ENCODE measurements around the gene DDX56. TPM values are rescaled to one million over a fixed set of nuclear protein-coding genes. Genes with fewer than 3 reads are reported as not detected.

Gene DDX56, protein sequence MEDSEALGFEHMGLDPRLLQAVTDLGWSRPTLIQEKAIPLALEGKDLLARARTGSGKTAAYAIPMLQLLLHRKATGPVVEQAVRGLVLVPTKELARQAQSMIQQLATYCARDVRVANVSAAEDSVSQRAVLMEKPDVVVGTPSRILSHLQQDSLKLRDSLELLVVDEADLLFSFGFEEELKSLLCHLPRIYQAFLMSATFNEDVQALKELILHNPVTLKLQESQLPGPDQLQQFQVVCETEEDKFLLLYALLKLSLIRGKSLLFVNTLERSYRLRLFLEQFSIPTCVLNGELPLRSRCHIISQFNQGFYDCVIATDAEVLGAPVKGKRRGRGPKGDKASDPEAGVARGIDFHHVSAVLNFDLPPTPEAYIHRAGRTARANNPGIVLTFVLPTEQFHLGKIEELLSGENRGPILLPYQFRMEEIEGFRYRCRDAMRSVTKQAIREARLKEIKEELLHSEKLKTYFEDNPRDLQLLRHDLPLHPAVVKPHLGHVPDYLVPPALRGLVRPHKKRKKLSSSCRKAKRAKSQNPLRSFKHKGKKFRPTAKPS
- total RNA-seq: 49.4 TPM

DNA sequence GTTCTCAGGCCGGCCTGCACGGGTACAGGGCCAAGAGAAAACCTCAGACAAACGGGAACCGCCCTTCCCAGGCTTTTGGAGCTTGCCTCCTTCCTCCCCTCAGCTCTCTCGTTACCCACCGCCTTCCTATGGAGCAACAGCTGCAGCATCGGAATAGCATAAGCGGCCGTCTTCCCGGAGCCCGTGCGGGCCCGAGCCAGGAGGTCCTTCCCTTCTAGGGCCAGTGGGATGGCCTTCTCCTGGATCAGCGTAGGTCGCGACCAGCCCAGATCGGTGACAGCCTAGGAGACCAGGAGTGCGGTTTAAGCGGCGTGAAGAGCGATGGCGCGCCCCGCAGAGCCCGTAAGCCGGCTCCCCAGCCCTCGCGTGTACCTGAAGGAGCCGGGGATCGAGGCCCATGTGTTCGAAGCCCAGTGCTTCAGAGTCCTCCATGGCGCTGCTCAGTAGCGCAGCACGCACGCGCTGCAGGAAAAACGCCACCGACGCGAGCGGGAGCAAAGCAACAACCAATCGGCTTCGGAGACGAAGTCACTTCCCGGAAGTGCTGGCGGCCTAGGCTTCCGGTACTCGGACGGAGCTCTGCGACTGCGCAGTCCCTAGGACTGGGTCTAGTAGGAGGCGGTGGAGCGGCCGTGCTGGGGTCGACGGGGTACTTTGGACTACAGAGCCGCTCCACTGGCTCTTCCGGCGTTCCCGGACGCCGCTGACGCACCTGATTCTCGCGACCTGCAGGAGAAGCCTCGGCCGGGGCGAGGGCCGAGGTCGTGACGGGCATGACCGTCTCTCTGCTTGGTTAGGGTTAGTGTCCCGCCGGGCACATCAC is at the start of gene DDX56:
Gene DDX56, minus strand, starts transcription at position 445 of the 823 bp plus-strand sequence. Its CDS starts 13 bp downstream, at position 432.
- peak; percentile 98 for DNase-seq

DNA sequence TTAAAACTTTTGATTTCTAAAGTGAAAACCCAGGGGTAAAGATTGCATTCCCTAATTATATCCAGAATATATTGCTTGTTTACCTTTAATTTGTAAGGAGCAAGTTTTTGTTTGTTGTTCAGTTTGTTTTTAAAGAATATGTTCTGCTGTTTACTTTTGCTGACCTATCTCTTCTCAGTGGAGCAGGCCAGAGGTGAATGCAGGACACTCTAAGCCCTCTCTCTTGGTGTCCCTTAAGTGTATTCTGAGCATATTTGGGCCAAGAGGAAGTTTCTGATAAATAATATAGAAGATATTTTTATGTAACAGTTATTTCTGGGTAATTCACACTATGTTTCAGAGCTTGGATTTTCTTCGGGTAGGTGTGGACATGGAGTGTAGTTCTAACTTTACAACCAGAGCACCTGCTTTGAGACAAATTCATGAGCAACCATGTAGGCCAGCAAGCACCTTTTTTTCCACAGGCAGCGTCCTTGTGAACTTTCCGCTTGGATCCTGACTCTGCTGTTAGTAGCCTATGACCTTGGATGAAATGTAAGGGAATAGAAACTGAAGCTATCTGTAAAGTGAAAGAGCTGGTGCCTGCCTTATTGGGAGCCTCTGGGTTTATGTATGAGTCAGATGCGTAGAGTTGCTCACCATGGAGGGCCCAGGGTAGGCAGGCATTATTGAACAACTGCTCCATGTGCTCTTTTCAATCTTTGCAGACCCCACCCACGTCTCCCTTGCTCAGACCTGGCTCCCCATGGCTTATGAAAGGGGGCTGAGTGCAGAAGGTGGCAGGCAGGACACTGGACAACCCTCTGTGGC is 48.8 kb upstream of the DDX56 start:
- DNase-seq: no peak

DNA sequence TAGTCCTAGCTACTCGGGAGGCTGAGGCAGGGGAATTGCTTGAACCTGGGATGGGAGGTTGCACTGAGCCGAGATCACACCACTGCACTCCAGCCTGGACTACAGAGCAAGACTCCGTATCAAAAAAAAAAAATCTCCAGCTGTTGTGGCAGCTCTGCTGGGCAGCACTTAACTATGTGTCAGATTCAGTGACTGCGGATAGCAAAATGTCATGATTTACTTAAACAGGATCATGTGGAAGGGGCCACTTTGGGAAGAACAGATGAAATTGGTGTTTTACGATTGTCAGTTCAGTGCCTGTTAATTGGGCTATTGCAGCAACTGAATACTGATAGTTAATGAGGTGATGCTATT is 48.0 kb upstream of the DDX56 start:
- DNase-seq: no peak

DNA sequence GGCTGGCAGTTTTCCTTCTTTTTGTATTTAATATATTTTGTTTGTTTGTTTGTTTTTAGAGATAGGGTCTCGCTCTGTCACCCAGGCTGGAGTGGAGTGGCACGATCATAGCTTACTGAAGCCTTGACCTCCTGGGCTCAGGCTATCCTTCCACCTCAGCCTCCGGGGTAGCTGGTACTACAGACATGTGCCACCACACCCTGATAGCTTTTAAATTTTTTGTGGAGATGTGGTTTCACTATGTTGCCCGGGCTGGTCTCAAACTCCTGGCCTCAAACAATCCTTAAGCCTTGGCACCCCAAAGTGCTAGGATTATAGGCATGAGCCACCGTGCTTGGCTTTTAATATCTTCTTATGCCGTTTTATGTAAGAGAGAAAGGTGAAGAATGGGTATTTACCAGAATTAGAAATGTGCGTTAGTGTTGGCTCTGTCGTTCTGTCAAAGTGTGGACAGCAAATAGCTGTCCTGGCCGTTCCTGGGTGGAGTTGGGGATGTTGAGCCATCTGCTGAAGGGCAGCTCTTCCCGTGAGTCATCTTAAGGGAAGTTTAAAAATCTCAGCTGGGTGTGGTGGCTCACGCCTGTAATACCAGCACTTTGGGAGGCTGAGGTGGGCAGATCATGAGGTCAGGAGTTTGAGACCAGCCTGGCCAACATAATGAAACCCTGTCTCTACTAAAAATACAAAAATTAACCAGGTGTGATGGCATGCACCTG is 47.5 kb upstream of the DDX56 start:
- no peak for DNase-seq

DNA sequence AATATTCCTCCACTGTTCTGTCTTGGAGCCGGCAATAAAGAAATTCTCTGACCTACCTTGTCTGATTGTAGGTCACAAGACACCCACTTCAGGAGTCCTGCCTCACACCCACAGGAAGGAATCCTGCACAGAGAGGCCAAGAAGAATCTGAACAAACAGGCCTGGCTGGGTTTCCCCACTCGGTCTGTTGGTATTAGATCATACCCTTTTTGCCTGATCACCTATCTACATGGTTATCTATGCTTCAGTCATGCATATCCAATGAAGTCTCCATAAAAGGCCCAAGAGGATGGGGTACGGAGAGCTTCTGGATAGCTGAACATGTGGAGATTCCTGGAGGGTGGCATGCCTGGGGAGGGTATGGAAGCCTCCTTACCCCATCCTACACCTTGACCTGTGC is 45.0 kb upstream of the DDX56 start:
- DNase-seq: no peak

DNA sequence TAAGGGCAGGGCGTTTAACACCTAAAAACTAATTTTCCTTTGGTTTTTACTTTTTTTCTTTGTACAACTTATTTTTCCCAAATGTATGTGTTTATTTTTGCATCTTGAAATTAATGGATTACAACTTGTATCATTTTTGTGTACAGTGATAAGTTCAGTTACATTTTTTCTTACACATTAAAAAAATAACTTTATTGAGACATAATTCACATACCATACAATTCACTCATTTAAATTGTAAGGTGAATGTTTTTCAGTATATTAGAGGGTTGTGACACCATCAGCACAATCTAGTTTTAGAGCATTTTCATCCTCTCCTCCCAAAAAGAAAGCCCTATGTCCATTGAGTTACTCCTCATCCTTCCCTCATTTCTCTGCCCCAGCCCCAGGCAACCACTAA is 44.3 kb upstream of the DDX56 start:
- no peak for DNase-seq

DNA sequence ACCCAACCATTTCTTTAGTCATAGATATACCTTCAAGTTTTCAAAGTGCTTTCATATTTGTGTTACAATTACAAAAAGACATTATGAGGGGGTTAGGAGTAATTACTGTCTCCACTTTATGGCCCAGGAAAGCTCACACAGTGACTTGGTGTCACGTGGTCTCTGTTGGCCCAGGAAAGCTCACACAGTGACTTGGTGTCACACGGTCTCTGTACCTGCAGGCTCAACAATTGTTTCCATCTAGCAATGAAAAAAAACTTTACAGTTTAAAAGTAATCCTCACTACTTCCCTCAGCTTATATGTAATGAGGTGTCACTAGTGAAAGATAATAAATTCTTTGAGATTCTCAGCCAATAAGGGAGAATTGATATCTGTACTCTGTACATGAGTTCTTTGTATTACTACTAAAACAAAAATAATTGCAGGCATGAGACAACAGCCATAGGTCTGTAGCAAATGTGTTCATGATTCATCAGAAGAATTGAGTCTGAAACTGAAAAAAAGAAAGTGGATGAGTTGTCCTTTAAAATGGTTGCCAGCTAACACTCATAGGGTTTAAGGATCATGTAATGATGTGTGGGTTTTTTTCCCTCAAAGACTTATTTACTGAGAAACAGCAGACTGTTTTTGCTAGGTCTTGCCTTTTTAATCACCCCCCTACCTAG is 43.6 kb upstream of the DDX56 start:
- no peak for DNase-seq

DNA sequence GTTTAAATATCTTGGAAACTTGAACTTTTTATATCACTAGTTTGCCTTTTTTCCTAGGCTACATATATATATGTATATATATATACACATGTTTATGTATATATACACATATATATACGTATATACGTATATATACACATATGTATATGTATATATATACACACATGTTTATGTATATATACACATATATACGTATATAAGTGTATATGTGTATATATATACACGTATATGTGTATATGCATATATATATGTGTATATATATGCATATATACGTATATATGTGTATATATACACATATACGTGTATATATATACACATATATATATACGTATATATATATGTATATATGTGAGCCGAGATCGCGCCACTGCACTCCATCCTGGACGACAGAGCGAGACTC is 42.8 kb upstream of the DDX56 start:
- no peak for DNase-seq

DNA sequence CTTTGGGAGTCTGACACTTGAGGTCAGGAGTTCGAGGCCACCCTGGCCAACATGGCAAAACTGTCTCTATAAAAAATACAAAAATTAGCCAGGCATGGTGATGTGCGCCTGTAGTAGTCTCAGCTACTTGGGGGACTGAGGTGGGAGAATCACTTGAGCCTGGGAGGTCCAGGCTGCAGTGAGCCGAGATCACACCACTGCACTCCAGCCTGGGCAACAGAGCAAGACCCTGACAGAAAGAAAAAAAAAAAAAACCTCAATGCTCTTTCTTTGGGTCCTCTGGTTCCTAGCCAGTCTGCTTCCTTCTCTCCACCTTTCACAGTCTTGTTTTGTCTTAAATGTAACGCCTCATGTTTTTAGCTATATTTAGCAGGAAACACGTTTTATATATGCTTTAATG is 42.1 kb upstream of the DDX56 start:
- no peak for DNase-seq

DNA sequence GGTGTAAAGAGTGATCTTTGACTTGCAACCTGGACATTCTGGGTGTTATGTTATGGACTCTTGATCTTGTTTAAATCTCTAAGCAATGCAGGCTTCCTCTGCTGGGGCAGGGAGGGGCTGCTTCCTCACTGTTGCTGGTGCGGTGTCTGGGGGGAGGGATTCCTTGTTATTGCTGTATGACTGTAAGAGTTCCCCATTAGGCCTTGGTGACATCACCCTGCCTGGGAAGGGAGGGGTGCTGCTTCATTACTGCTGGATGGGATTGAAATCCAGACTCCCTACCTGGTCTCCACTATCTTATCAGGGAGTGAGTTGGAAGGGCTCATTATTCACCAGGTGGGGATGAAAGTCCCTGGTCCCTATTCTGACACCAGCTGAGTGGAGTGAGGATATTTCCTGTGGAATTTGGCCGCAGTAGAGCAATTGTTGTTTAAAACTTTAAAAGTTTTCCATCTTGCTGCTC is 41.5 kb upstream of the DDX56 start:
- no peak for DNase-seq

DNA sequence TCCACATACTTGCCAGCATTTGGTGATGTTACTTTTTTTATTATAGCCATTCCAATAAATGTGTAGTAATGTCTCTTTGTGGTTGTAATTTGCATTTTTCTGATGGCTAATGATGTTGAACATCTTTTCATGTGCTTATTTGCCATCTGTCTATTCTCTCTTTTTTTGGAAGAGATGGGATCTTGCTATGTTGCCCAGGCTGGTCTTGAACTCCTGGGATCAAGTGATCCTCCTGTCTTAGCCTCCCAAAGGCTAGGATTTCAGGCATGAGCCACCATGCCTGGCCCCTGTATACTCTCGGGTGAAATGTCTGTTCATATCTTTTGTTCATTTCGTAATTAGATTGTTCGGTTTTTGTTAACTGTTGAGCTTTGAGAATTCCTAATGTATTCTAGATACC is 36.1 kb upstream of the DDX56 start:
- no peak for DNase-seq

DNA sequence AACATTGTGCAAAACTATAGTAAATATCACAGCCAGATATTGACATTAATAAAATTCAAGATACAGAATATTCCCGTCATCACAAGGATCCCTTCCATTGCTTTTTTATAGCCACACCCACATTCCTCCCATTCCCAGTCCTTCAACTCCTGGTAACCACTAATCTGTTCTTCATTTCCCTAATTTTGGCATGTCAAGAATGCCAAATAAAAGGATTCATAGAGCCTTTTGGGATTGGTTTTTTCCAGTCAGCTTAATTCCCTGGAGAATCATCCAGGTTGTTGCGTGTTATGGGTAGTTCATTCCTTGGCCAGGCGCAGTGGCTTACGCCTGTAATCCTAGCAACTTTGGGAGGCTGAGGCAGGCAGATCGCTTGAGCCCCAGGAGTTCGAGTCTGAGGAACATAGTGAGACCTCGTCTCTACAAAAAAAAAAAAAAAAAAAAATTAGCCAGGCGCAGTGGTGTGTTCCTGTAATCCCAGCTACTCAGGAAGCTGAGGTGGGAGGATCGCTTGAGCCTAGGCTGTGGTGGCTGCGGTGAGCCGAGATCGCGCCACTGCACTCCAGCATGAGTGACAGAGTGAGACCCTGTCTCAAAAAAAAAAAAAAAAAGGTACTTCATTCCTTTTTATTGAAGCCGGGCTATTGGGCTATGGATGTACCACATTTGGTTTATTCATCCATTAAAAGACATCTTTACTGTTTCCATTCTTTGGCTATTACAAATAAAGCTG is 35.4 kb upstream of the DDX56 start:
- DNase-seq: no peak

DNA sequence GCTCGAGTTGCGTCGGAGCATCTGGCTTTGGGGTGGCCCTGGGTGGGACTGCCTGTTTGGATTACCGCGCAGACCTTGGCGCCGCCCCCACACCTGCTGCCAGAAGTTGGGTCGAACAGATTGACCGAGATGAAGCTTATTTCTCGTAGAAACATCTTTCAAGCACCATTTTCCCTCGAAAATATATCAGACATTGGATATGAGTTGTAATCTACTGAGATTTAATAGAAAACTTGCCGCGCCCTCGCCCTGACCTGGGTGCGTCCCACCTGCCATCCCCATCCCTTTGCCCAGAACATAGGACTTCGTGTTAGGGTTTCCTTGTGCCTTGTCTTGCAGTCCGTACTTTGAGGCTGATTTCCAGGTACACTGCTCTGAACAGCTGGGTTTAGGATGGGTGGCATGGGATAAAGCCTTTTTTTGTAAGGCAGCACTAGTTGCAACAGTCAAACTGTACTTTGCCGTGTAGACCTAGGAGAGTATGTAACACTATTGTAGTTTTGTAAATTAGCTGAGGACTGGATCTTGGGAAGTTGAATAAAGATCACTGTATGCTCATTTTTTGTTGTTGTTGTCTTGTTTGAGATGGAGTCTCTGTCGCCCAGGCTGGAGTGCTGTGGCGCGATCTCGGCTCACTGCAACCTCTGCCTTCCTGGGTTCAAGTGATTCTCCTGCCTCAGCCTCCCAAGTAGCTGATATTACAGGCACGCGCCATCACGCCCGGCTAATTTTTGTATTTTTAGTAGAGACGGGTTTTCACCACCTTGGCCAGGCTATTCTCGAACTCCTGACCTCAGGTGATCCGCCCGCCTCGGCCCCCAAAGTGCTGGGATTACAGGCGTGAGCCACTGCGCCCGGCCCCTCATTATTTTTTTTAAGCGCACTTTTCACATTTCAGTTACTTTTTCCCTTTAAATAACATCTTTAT is 33.7 kb upstream of the DDX56 start:
- DNase-seq: no peak

DNA sequence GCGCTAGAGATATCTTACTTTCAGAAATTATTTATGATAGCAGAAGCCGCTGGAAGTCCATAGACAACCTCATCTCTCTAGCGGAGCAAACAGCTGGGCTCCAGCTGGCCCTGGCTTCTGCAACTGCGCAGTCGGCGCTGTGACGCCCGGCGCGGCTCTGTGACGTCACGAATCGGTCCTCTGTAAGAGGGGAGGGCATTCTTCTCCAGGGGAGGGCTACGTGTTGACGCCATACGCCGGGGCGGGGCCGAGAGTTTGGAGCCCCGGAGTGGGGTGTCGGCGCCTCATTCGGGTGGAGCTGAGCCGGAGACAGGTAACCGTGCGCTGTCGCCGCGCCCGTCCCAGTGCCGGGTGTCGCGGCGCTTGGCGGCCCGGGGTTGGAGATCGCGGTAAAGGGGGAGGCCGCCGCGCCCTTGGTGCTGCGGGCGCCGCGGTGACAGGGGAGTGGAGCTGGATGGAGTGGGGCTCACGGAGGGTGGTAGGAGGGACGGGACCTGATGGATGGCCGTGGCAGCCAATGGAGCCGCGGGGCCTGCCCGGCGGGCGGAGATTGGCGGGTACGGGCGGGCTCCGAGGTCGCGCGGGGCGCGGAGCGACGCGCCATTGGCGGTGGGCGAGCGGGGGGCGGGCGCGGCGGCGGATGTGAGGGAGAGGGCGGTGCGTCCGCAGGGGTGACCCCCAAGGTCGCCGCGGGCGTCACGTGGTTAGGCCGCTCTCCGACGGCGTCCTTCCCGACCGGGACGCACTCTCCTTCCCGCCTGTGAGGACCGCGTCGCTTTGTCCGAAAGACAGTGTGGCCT is 32.8 kb upstream of the DDX56 start, which contains the start of gene OGDH:
Gene OGDH, plus strand, starts transcription at position 287 of the 800 bp plus-strand sequence. CDS start 17,717 bp downstream, outside the sequence.
- peak; percentile 100 for DNase-seq

DNA sequence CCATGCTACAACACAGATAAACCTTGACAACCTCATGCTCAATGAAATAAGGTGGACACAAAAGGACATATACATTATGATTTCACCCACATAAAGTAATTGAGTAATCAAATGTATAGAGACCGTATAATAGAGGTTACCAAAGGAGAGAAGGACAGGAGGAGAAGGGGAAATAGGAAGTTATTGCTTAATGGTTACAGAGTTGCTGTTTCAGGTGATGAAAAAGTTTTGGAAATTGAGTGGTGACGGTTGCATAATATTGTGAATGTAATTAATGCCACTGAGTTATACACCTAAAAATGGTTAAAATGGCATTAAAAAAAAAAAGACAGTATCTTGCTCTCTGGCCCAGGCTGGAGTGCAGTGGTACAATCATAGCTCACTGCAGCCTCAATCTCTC is 31.2 kb upstream of the DDX56 start:
- DNase-seq: no peak

DNA sequence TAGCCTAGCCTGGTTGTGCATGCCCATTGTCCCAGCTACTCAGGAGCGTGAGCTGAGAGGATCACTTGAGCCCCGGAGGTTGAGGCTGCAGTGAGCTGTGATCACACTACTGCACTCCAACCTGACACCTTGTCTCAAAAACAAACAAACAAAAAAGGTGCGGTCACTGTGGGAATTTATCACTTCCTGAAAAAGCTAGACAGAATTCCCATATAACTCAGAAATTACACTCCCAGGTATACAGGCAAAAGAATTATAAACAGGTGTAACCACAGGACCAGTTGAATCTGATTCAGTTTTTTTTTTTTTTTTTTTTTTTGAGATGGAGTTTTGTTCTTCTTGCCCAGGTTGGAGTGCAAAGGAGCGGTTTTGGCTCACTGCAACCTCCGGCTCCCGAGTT is 29.5 kb upstream of the DDX56 start:
- no peak for DNase-seq

DNA sequence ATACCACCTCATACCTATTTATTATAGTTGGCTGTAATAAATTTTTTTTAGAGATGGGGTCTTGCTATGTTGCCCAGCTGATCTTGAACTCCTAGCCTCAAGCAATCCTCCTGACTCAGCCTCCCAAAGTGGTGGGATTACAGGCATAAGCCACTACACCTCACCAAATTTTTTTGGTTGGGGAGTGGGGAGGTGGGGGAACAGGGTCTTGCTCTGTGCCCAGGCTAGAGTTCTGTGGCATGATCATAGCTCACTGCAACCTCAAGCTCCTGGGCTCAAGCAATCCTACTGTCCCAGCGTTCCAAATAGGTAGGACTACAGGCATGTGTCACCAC is 28.8 kb upstream of the DDX56 start:
- DNase-seq: no peak

DNA sequence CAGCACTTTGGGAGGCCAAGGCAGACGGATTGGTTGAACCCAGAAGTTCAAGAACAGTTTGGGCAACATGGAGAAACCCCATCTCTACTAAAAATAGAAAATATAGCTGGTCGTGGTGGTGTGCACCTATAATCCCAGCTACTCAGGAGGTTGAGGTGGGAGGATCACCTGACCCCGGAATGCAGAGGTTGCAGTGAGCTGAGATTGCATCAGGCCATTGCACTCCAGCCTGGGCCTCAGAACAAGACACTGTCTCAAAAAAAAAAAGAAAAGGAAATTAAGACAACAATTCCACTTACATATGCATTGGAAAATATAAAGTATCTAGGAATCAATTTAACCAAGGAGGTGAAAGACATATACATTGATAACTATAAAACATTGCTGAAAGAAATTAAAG is 25.5 kb upstream of the DDX56 start:
- DNase-seq: no peak
